ENCODE results near the gene KRT79. TPM values are rescaled to one million over a fixed set of nuclear protein-coding genes. Genes with fewer than 3 reads are reported as not detected.
"Not testable (repeated sequence)": the region's sequence is repeated elsewhere in the genome, so short reads cannot be mapped to it uniquely, and the experiment has no call there.

The KRT79 gene
- total RNA-seq, 4 donors from 2014 or later = 1.8 TPM; not detected in 3

- H3K27me3 ChIP-seq = no peaks in the 10 kb centered on the region
- peaks cover 6 to 57% (median 15%) of the 10 kb centered on the region in 3 donors for H3K4me1 ChIP-seq
- no peak overlapping the region for H3K4me3 ChIP-seq
- TF ChIP-seq CTCF (IDR thresholded peaks at IDR 0.05) (no peak), POLR2A (IDR thresholded peaks at IDR 0.05) (no peak)
- H3K36me3 ChIP-seq = no peaks in the 10 kb centered on the region
- H3K27ac ChIP-seq = no peak overlapping the region
- no peak for DNase-seq
- H3K9me3 ChIP-seq = no peaks in the 10 kb centered on the region
- intact Hi-C loops (cut with DNase I) = no loop called here
- 79 to 90% methylated on average over 4 of the region's 4 CpGs for WGBS, 2 donors
Observed at GRCh38 chr12:52798003-52798670, 36.0 kb downstream of the KRT79 start.

GRCh38 chr12:52797529-52797894 is 36.6 kb downstream of the KRT79 start:
- Histone ChIP-seq H3K27ac (no peak overlapping the region), H3K4me1 (peaks cover 6 to 56% (median 15%) of the 10 kb centered on the region in 3 donors), H3K4me3 (no peak overlapping the region), H3K9me3 (no peaks in the 10 kb centered on the region), H3K27me3 (no peaks in the 10 kb centered on the region), H3K36me3 (no peaks in the 10 kb centered on the region)
- TF ChIP-seq POLR2A (IDR thresholded peaks at IDR 0.05) = no peak
- TF ChIP-seq CTCF (IDR thresholded peaks at IDR 0.05) = no peak
- intact Hi-C loops (cut with DNase I) = no loop called here
- no peak for DNase-seq

- Histone ChIP-seq H3K36me3 (no peaks in the 10 kb centered on the region), H3K27me3 (no peaks in the 10 kb centered on the region), H3K4me3 (no peak overlapping the region), H3K9me3 (no peaks in the 10 kb centered on the region), H3K4me1 (peaks cover 6 to 51% (median 15%) of the 10 kb centered on the region in 3 donors), H3K27ac (no peak overlapping the region)
- intact Hi-C loops (cut with DNase I) = no loop called here
- 80% methylated on average over 1 of the region's 3 CpGs for WGBS, 2 donors
- no peak for DNase-seq
- TF ChIP-seq CTCF (IDR thresholded peaks at IDR 0.05) (no peak), POLR2A (IDR thresholded peaks at IDR 0.05) (no peak)
Observed at GRCh38 chr12:52796839-52797528, 37.1 kb downstream of the KRT79 start.

- 93 to 95% methylated on average over 2 to 3 of the region's 3 CpGs for WGBS, 2 donors
- Histone ChIP-seq H3K4me3 (no peak overlapping the region), H3K27me3 (peaks cover 0 to 3% (median 0%) of the 10 kb centered on the region in 4 donors), H3K27ac (no peak overlapping the region), H3K4me1 (peaks cover 6 to 45% (median 15%) of the 10 kb centered on the region in 3 donors), H3K9me3 (no peaks in the 10 kb centered on the region), H3K36me3 (no peaks in the 10 kb centered on the region)
- TF ChIP-seq POLR2A (IDR thresholded peaks at IDR 0.05) = no peak
- no peak for TF ChIP-seq CTCF (IDR thresholded peaks at IDR 0.05)
- no peak for DNase-seq
- intact Hi-C loops (cut with DNase I) = no loop called here
Observed at GRCh38 chr12:52796429-52796794, 37.7 kb downstream of the KRT79 start.

- intact Hi-C loops (cut with DNase I) = no loop called here
- Histone ChIP-seq H3K4me3 (no peak within 1 kb of the TSS), H3K9me3 (no peaks in the 10 kb centered on the region), H3K36me3 (no peaks in the 10 kb centered on the region), H3K27me3 (peaks cover 0 to 9% (median 0%) of the 10 kb centered on the region in 4 donors), H3K27ac (no peak within 1 kb of the TSS), H3K4me1 (peaks cover 6 to 39% (median 15%) of the 10 kb centered on the region in 3 donors)
- 90 to 93% methylated on average over 9 to 10 of the region's 17 CpGs for WGBS, 2 donors
- DNase-seq = no peak
- TF ChIP-seq POLR2A (IDR thresholded peaks at IDR 0.05) (no peak), CTCF (IDR thresholded peaks at IDR 0.05) (no peak)
Observed at GRCh38 chr12:52795694-52796428, 38.2 kb downstream of the KRT79 start, which contains the start of gene KRT3. TSS of gene KRT3 (minus strand) at chr12:52796117. CDS start at chr12:52796042, 75 bp downstream.

- intact Hi-C loops (cut with DNase I); DNase-seq; H3K9me3 ChIP-seq; H3K36me3 ChIP-seq; H3K27ac ChIP-seq; H3K4me3 ChIP-seq: not testable (repeated sequence)
- WGBS, 2 donors = 88 to 90% methylated on average over 2 of the region's 2 CpGs
- H3K27me3 ChIP-seq = peaks cover 0 to 14% (median 0%) of the 10 kb centered on the region in 4 donors
- peaks cover 3 to 36% (median 11%) of the 10 kb centered on the region in 3 donors for H3K4me1 ChIP-seq
Observed at GRCh38 chr12:52795332-52795674, 38.8 kb downstream of the KRT79 start.
